GM23338 (cell line): ENCODE data around the gene TSHZ2. TPM values are rescaled to one million over a fixed set of nuclear protein-coding genes. Genes with fewer than 3 reads are reported as not detected.

ENCODE experiments used
- ATAC-seq: fragments of 200-7000 bp; cut with Tn5 transposase; 3 replicates; pipeline ENCODE4 v1.9.1; 2020
- DNase-seq: peaks from one replicate; pipeline ENCODE4 v3.0.0-alpha.2; 2015; ENCODE audit warnings: low spot score
- H2AFZ ChIP-seq: fragments of 200-600 bp; sonication (generic); 2 replicates; pipeline ENCODE4 v1.8.0; 2016; ENCODE audit warnings: antibody characterized with exemption, mild to moderate bottlenecking, moderate library complexity
- H3F3A ChIP-seq: fragments of 200-600 bp; sonication (generic); replicated peaks from 2 replicates; pipeline ENCODE4 v1.8.0; 2017; ENCODE audit warnings: antibody characterized with exemption, mixed run types, low read depth
- H3K27ac ChIP-seq: fragments of 200-600 bp; sonication (generic); 2 replicates; pipeline ENCODE4 v1.6.1; 2016; ENCODE audit warnings: low read depth
- H3K27me3 ChIP-seq: fragments of 200-600 bp; sonication (generic); 2 replicates; pipeline ENCODE4 v1.8.0; 2016; ENCODE audit warnings: mild to moderate bottlenecking, mixed run types, moderate library complexity; ENCODE audit not compliant: insufficient read depth
- H3K36me3 ChIP-seq: fragments of 200-600 bp; sonication (generic); 2 replicates; pipeline ENCODE4 v1.8.0; 2016; ENCODE audit warnings: mild to moderate bottlenecking; ENCODE audit not compliant: insufficient read depth
- H3K4me1 ChIP-seq: fragments of 200-600 bp; sonication (generic); 2 replicates; pipeline ENCODE4 v1.8.0; 2016; ENCODE audit warnings: mild to moderate bottlenecking, moderate library complexity; ENCODE audit not compliant: insufficient read depth
- H3K4me2 ChIP-seq: fragments of 200-600 bp; sonication (generic); 2 replicates; pipeline ENCODE4 v1.7.1; 2017; ENCODE audit warnings: mixed run types
- H3K4me3 ChIP-seq: fragments of 200-600 bp; sonication (generic); 2 replicates; pipeline ENCODE4 v1.6.1; 2016; ENCODE audit warnings: mixed run types
- H3K79me2 ChIP-seq: fragments of 200-600 bp; sonication (generic); replicated peaks from 2 replicates; pipeline ENCODE4 v1.8.0; 2017; ENCODE audit warnings: mild to moderate bottlenecking; ENCODE audit not compliant: insufficient read depth
- H3K9me2 ChIP-seq: fragments of 200-600 bp; sonication (generic); 2 replicates; pipeline ENCODE4 v1.8.0; 2017; ENCODE audit not compliant: insufficient read depth
- H4K20me1 ChIP-seq: fragments of 200-600 bp; sonication (generic); replicated peaks from 2 replicates; pipeline ENCODE4 v1.8.0; 2017; ENCODE audit warnings: mild to moderate bottlenecking; ENCODE audit not compliant: insufficient read depth
- H3K27ac Mint-ChIP-seq: 2 replicates; pipeline ENCODE4 v1.8.0; 2020; ENCODE audit warnings: inconsistent platforms, mild to moderate bottlenecking, moderate library complexity, mixed read lengths
- H3K27me3 Mint-ChIP-seq: 3 replicates; pipeline ENCODE4 v1.8.0; 2022; ENCODE audit warnings: low read depth, mild to moderate bottlenecking, moderate library complexity, mixed read lengths, inconsistent platforms; ENCODE audit not compliant: insufficient read depth, poor library complexity
- H3K36me3 Mint-ChIP-seq: 3 replicates; pipeline ENCODE4 v1.8.0; 2021; ENCODE audit warnings: low read depth, mild to moderate bottlenecking, inconsistent platforms, moderate library complexity, mixed read lengths
- H3K4me1 Mint-ChIP-seq: 3 replicates; pipeline ENCODE4 v1.8.0; 2020; ENCODE audit warnings: mild to moderate bottlenecking, inconsistent platforms, mixed read lengths
- H3K4me3 Mint-ChIP-seq: 3 replicates; pipeline ENCODE4 v1.8.0; 2021; ENCODE audit warnings: moderate library complexity, mild to moderate bottlenecking, inconsistent platforms, mixed read lengths
- H3K9me3 Mint-ChIP-seq: 3 replicates; pipeline ENCODE4 v1.8.0; 2020; ENCODE audit warnings: moderate library complexity, mild to moderate bottlenecking, inconsistent platforms, mixed read lengths
- CREB1 ChIP-seq: fragments of 250-450 bp; sonication (Bioruptor Pico); IDR thresholded peaks from 2 replicates; pipeline ENCODE4 v1.5.0; 2020; ENCODE audit warnings: low read depth, mild to moderate bottlenecking, moderate library complexity
- EZH2 ChIP-seq: fragments of 200-600 bp; sonication (generic); IDR thresholded peaks from one replicate; pipeline ENCODE4 v1.8.0; 2017; ENCODE audit warnings: antibody characterized with exemption, mild to moderate bottlenecking, low read depth; ENCODE audit not compliant: unreplicated experiment
- JUNB ChIP-seq: IDR thresholded peaks from one replicate; pipeline ENCODE4 v1.6.1; 2016; ENCODE audit warnings: antibody characterized with exemption; ENCODE audit not compliant: unreplicated experiment
- NANOG ChIP-seq: IDR thresholded peaks from 2 replicates; pipeline ENCODE4 v1.6.1; 2016; ENCODE audit warnings: antibody characterized with exemption, borderline replicate concordance
- STAT1 ChIP-seq: IDR thresholded peaks from one replicate; pipeline ENCODE4 v1.6.1; 2016; ENCODE audit warnings: antibody characterized with exemption; ENCODE audit not compliant: unreplicated experiment
- ZNF114 ChIP-seq: fragments of 250-450 bp; sonication (Bioruptor Pico); IDR thresholded peaks from 2 replicates; pipeline ENCODE4 v1.5.0; 2020; ENCODE audit warnings: mild to moderate bottlenecking, moderate library complexity
- polyA plus RNA-seq: library from polyadenylated mRNA; unstranded; fragments of >200 nt; fragmentation: Nextera tagmentation; extraction: Ambion mirVana; gene quantifications from 2 replicates; pipeline ENCODE4 v1.2.1, GENCODE V29; 2016
- total RNA-seq: library from RNA; depleted of rRNA; stranded (reverse); fragments of >200 nt; shearing (Covaris generic); gene quantifications from 2 replicates; pipeline ENCODE4 v1.2.3, GENCODE V29; 2014
- TF ChIP-seq, protein P1 (sequence below): IDR thresholded peaks from 2 replicates; pipeline ENCODE4 v1.6.1; 2016; ENCODE audit warnings: antibody characterized with exemption
- TF ChIP-seq, protein P2 (sequence below), 2 experiments: fragments of 200-600 bp in 1 of 2; sonication (generic) in 1 of 2; conservative IDR thresholded peaks; 2 replicates each; pipeline versions ENCODE4 v1.5.1 to v1.6.1; 2016 to 2017; ENCODE audit warnings: antibody characterized with exemption in 2 of 2, low read depth in 2 of 2, mild to moderate bottlenecking in 2 of 2, moderate library complexity in 1 of 2
- TF ChIP-seq, protein P3 (sequence below): IDR thresholded peaks from one replicate; pipeline ENCODE4 v1.6.1; 2018; ENCODE audit warnings: antibody characterized with exemption; ENCODE audit not compliant: unreplicated experiment
- TF ChIP-seq, protein P4 (sequence below): fragments of 250-450 bp; sonication (Bioruptor Pico); IDR thresholded peaks from 2 replicates; pipeline ENCODE4 v1.5.0; 2020; ENCODE audit warnings: mild to moderate bottlenecking, moderate library complexity

Gene TSHZ2
- total and polyA plus RNA-seq, 2 experiments from 2014 or later = 0.49 to 1.3 TPM

DNA sequence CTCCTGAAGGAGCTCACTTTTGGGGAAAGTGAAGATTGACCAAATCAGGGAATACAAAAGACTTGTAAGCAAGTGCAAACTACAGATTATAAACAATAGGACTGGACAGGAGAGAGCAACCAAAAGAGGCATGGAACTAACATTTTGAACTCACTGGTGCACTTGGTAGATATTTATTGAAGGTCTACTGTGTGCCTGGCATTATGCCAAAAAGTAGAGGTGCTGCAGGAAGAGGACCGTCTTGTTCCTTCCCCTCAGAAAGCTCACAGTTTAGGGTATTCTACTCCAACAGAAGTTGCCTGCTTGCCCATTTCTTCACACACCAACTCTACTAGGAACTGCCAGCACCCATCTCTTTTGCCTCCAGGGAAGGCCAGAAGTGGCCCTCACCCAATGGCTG, 10.0 kb upstream of the TSHZ2 start:
- no peaks in the 10 kb centered on the region for H3K27me3 ChIP-seq
- Mint-ChIP-seq H3K27ac (no peak overlapping the region), H3K4me3 (no peak overlapping the region), H3K4me1 (peaks cover 6% of the 10 kb centered on the region; the same call in 2 of the 3 replicates), H3K9me3 (no peaks in the 10 kb centered on the region), H3K27me3 (peaks cover 2% of the 10 kb centered on the region), H3K36me3 (no peaks in the 10 kb centered on the region)
- H3K4me1 ChIP-seq = no peaks in the 10 kb centered on the region
- no peaks in the 10 kb centered on the region for H4K20me1 ChIP-seq
- DNase-seq = no peak
- H2AFZ ChIP-seq = no peak overlapping the region
- ATAC-seq = no peak
- no peak for TF ChIP-seq ZNF114 (CRISPR knock-in tag)
- TF ChIP-seq EZH2 = no peak
- TF ChIP-seq, protein P1, sequence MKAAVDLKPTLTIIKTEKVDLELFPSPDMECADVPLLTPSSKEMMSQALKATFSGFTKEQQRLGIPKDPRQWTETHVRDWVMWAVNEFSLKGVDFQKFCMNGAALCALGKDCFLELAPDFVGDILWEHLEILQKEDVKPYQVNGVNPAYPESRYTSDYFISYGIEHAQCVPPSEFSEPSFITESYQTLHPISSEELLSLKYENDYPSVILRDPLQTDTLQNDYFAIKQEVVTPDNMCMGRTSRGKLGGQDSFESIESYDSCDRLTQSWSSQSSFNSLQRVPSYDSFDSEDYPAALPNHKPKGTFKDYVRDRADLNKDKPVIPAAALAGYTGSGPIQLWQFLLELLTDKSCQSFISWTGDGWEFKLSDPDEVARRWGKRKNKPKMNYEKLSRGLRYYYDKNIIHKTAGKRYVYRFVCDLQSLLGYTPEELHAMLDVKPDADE = no peak
- no peaks in the 10 kb centered on the region for H3K36me3 ChIP-seq
- no peak overlapping the region for H3K27ac ChIP-seq
- no peak overlapping the region for H3K4me2 ChIP-seq
- H3K4me3 ChIP-seq = no peak overlapping the region
- no peaks in the 10 kb centered on the region for H3K79me2 ChIP-seq
- no peaks in the 10 kb centered on the region for H3F3A ChIP-seq
- no peaks in the 10 kb centered on the region for H3K9me2 ChIP-seq

DNA sequence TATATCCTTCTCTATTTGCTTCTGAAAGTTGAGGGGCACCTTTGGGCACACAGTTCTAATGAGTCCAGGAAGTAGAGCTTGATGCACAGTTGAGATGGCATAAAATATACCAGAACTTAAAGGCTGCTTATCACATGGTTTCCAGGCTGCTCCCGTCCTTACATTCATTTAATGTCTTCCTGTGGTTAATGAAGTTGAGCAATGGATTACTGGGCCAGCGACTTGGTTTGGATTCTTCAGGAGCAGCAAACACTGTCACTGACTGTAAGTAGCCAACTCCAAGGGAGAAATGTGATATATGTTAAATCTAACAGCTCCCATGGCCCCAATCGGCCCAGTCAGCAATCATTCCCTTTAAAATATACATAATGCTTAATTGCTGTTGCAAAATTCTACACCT, 9.0 kb upstream of the TSHZ2 start:
- ATAC-seq = no peak
- TF ChIP-seq STAT1 (no peak), ZNF114 (CRISPR knock-in tag) (no peak), JUNB (no peak), NANOG (no peak), CREB1 (CRISPR knock-in tag) (no peak)
- TF ChIP-seq, protein P2, sequence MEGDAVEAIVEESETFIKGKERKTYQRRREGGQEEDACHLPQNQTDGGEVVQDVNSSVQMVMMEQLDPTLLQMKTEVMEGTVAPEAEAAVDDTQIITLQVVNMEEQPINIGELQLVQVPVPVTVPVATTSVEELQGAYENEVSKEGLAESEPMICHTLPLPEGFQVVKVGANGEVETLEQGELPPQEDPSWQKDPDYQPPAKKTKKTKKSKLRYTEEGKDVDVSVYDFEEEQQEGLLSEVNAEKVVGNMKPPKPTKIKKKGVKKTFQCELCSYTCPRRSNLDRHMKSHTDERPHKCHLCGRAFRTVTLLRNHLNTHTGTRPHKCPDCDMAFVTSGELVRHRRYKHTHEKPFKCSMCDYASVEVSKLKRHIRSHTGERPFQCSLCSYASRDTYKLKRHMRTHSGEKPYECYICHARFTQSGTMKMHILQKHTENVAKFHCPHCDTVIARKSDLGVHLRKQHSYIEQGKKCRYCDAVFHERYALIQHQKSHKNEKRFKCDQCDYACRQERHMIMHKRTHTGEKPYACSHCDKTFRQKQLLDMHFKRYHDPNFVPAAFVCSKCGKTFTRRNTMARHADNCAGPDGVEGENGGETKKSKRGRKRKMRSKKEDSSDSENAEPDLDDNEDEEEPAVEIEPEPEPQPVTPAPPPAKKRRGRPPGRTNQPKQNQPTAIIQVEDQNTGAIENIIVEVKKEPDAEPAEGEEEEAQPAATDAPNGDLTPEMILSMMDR (conservative IDR thresholded peaks at IDR 0.05; ENCODE audit: low read depth in 2 of 2) = no peak
- TF ChIP-seq, protein P3, sequence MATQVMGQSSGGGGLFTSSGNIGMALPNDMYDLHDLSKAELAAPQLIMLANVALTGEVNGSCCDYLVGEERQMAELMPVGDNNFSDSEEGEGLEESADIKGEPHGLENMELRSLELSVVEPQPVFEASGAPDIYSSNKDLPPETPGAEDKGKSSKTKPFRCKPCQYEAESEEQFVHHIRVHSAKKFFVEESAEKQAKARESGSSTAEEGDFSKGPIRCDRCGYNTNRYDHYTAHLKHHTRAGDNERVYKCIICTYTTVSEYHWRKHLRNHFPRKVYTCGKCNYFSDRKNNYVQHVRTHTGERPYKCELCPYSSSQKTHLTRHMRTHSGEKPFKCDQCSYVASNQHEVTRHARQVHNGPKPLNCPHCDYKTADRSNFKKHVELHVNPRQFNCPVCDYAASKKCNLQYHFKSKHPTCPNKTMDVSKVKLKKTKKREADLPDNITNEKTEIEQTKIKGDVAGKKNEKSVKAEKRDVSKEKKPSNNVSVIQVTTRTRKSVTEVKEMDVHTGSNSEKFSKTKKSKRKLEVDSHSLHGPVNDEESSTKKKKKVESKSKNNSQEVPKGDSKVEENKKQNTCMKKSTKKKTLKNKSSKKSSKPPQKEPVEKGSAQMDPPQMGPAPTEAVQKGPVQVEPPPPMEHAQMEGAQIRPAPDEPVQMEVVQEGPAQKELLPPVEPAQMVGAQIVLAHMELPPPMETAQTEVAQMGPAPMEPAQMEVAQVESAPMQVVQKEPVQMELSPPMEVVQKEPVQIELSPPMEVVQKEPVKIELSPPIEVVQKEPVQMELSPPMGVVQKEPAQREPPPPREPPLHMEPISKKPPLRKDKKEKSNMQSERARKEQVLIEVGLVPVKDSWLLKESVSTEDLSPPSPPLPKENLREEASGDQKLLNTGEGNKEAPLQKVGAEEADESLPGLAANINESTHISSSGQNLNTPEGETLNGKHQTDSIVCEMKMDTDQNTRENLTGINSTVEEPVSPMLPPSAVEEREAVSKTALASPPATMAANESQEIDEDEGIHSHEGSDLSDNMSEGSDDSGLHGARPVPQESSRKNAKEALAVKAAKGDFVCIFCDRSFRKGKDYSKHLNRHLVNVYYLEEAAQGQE = no peak
- TF ChIP-seq, protein P4, sequence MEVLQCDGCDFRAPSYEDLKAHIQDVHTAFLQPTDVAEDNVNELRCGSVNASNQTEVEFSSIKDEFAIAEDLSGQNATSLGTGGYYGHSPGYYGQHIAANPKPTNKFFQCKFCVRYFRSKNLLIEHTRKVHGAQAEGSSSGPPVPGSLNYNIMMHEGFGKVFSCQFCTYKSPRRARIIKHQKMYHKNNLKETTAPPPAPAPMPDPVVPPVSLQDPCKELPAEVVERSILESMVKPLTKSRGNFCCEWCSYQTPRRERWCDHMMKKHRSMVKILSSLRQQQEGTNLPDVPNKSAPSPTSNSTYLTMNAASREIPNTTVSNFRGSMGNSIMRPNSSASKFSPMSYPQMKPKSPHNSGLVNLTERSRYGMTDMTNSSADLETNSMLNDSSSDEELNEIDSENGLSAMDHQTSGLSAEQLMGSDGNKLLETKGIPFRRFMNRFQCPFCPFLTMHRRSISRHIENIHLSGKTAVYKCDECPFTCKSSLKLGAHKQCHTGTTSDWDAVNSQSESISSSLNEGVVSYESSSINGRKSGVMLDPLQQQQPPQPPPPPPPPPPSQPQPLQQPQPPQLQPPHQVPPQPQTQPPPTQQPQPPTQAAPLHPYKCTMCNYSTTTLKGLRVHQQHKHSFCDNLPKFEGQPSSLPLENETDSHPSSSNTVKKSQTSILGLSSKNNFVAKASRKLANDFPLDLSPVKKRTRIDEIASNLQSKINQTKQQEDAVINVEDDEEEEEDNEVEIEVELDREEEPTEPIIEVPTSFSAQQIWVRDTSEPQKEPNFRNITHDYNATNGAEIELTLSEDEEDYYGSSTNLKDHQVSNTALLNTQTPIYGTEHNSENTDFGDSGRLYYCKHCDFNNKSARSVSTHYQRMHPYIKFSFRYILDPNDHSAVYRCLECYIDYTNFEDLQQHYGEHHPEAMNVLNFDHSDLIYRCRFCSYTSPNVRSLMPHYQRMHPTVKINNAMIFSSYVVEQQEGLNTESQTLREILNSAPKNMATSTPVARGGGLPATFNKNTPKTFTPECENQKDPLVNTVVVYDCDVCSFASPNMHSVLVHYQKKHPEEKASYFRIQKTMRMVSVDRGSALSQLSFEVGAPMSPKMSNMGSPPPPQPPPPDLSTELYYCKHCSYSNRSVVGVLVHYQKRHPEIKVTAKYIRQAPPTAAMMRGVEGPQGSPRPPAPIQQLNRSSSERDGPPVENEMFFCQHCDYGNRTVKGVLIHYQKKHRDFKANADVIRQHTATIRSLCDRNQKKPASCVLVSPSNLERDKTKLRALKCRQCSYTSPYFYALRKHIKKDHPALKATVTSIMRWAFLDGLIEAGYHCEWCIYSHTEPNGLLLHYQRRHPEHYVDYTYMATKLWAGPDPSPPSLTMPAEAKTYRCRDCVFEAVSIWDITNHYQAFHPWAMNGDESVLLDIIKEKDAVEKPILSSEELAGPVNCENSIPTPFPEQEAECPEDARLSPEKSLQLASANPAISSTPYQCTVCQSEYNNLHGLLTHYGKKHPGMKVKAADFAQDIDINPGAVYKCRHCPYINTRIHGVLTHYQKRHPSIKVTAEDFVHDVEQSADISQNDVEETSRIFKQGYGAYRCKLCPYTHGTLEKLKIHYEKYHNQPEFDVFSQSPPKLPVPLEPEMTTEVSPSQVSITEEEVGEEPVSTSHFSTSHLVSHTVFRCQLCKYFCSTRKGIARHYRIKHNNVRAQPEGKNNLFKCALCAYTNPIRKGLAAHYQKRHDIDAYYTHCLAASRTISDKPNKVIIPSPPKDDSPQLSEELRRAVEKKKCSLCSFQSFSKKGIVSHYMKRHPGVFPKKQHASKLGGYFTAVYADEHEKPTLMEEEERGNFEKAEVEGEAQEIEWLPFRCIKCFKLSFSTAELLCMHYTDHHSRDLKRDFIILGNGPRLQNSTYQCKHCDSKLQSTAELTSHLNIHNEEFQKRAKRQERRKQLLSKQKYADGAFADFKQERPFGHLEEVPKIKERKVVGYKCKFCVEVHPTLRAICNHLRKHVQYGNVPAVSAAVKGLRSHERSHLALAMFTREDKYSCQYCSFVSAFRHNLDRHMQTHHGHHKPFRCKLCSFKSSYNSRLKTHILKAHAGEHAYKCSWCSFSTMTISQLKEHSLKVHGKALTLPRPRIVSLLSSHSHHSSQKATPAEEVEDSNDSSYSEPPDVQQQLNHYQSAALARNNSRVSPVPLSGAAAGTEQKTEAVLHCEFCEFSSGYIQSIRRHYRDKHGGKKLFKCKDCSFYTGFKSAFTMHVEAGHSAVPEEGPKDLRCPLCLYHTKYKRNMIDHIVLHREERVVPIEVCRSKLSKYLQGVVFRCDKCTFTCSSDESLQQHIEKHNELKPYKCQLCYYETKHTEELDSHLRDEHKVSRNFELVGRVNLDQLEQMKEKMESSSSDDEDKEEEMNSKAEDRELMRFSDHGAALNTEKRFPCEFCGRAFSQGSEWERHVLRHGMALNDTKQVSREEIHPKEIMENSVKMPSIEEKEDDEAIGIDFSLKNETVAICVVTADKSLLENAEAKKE (CRISPR knock-in tag) = no peak

More for the DNA sequence above, 9.0 kb upstream of the TSHZ2 start:
- Histone ChIP-seq H3K9me2 (no peaks in the 10 kb centered on the region), H3K27me3 (no peaks in the 10 kb centered on the region), H2AFZ (no peak overlapping the region), H3K27ac (no peak overlapping the region), H3K4me2 (no peak overlapping the region), H3K36me3 (no peaks in the 10 kb centered on the region), H3K79me2 (no peaks in the 10 kb centered on the region), H3F3A (no peaks in the 10 kb centered on the region), H3K4me3 (no peak overlapping the region), H4K20me1 (no peaks in the 10 kb centered on the region), H3K4me1 (no peaks in the 10 kb centered on the region)
- Mint-ChIP-seq H3K36me3 (no peaks in the 10 kb centered on the region), H3K27me3 (peaks cover 2% of the 10 kb centered on the region), H3K4me1 (peaks cover 6% of the 10 kb centered on the region; the same call in 2 of the 3 replicates), H3K4me3 (no peak overlapping the region), H3K27ac (no peak overlapping the region), H3K9me3 (no peaks in the 10 kb centered on the region)
- DNase-seq = no peak
